ENCODE measurements around the gene CD93.

Gene CD93

GRCh38 chr20:23085436-23086055 is 578 bp downstream of the CD93 start:
- H3K27me3 ChIP-seq (ENCODE audit: insufficient read depth, low read length), result no peaks in the 10 kb centered on the region
- no peak overlapping the region for H3K4me3 ChIP-seq (ENCODE audit: low read length)
- no peak overlapping the region for H3K9ac ChIP-seq (ENCODE audit: low read depth, low read length)
- H3K36me3 ChIP-seq (ENCODE audit: insufficient read depth, low read depth, low read length), result no peaks in the 10 kb centered on the region
- peaks cover 3% of the 10 kb centered on the region; the same call in 1 of the 2 replicates for H3K4me1 ChIP-seq (ENCODE audit: insufficient read depth, low read length)
- H3K9me3 ChIP-seq (ENCODE audit: insufficient read depth, low read depth, low read length), result no peaks in the 10 kb centered on the region
- H3K27ac ChIP-seq (ENCODE audit: low read length), result no peak overlapping the region

GRCh38 chr20:23084845-23085365 is 1.2 kb downstream of the CD93 start:
- H3K4me3 ChIP-seq (ENCODE audit: low read length), result no peak overlapping the region
- H3K36me3 ChIP-seq (ENCODE audit: insufficient read depth, low read depth, low read length), result no peaks in the 10 kb centered on the region
- no peak overlapping the region for H3K9ac ChIP-seq (ENCODE audit: low read depth, low read length)
- no peaks in the 10 kb centered on the region for H3K27me3 ChIP-seq (ENCODE audit: insufficient read depth, low read length)
- H3K9me3 ChIP-seq (ENCODE audit: insufficient read depth, low read depth, low read length), result no peaks in the 10 kb centered on the region
- H3K27ac ChIP-seq (ENCODE audit: low read length), result no peak overlapping the region
- peaks cover 3% of the 10 kb centered on the region; the same call in 1 of the 2 replicates for H3K4me1 ChIP-seq (ENCODE audit: insufficient read depth, low read length)

- Histone ChIP-seq H3K9me3 (ENCODE audit: insufficient read depth, low read depth, low read length) (no peaks in the 10 kb centered on the region), H3K4me3 (ENCODE audit: low read length) (no peak overlapping the region), H3K9ac (ENCODE audit: low read depth, low read length) (no peak overlapping the region), H3K27ac (ENCODE audit: low read length) (no peak overlapping the region), H3K36me3 (ENCODE audit: insufficient read depth, low read depth, low read length) (no peaks in the 10 kb centered on the region), H3K27me3 (ENCODE audit: insufficient read depth, low read length) (no peaks in the 10 kb centered on the region), H3K4me1 (ENCODE audit: insufficient read depth, low read length) (peaks cover 3% of the 10 kb centered on the region; the same call in 1 of the 2 replicates)
Measured at GRCh38 chr20:23084282-23084844, 1.8 kb downstream of the CD93 start.

GRCh38 chr20:23083553-23084220 is 2.4 kb downstream of the CD93 start:
- Histone ChIP-seq H3K27ac (ENCODE audit: low read length) (no peak overlapping the region), H3K9ac (ENCODE audit: low read depth, low read length) (no peak overlapping the region), H3K4me3 (ENCODE audit: low read length) (no peak overlapping the region), H3K9me3 (ENCODE audit: insufficient read depth, low read depth, low read length) (no peaks in the 10 kb centered on the region), H3K27me3 (ENCODE audit: insufficient read depth, low read length) (no peaks in the 10 kb centered on the region), H3K36me3 (ENCODE audit: insufficient read depth, low read depth, low read length) (no peaks in the 10 kb centered on the region), H3K4me1 (ENCODE audit: insufficient read depth, low read length) (peaks cover 3% of the 10 kb centered on the region; the same call in 1 of the 2 replicates)

- Histone ChIP-seq H3K27me3 (ENCODE audit: insufficient read depth, low read length) (no peaks in the 10 kb centered on the region), H3K27ac (ENCODE audit: low read length) (no peak overlapping the region), H3K4me3 (ENCODE audit: low read length) (no peak overlapping the region), H3K36me3 (ENCODE audit: insufficient read depth, low read depth, low read length) (no peaks in the 10 kb centered on the region), H3K9ac (ENCODE audit: low read depth, low read length) (no peak overlapping the region), H3K9me3 (ENCODE audit: insufficient read depth, low read depth, low read length) (no peaks in the 10 kb centered on the region), H3K4me1 (ENCODE audit: insufficient read depth, low read length) (peaks cover 3% of the 10 kb centered on the region; the same call in 1 of the 2 replicates)
Measured at GRCh38 chr20:23082846-23083552, 3.1 kb downstream of the CD93 start.

GRCh38 chr20:23081263-23081819 is 4.8 kb downstream of the CD93 start:
- Histone ChIP-seq H3K9ac (ENCODE audit: low read depth, low read length) (no peak overlapping the region), H3K27me3 (ENCODE audit: insufficient read depth, low read length) (no peaks in the 10 kb centered on the region), H3K4me1 (ENCODE audit: insufficient read depth, low read length) (peaks cover 3% of the 10 kb centered on the region; the same call in 1 of the 2 replicates), H3K4me3 (ENCODE audit: low read length) (no peak overlapping the region), H3K27ac (ENCODE audit: low read length) (no peak overlapping the region), H3K9me3 (ENCODE audit: insufficient read depth, low read depth, low read length) (no peaks in the 10 kb centered on the region), H3K36me3 (ENCODE audit: insufficient read depth, low read depth, low read length) (no peaks in the 10 kb centered on the region)

GRCh38 chr20:23080521-23080920 is 5.6 kb downstream of the CD93 start:
- no peaks in the 10 kb centered on the region for H3K9me3 ChIP-seq (ENCODE audit: insufficient read depth, low read depth, low read length)
- no peak overlapping the region for H3K9ac ChIP-seq (ENCODE audit: low read depth, low read length)
- peaks cover 3% of the 10 kb centered on the region; the same call in 1 of the 2 replicates for H3K4me1 ChIP-seq (ENCODE audit: insufficient read depth, low read length)
- H3K36me3 ChIP-seq (ENCODE audit: insufficient read depth, low read depth, low read length), result no peaks in the 10 kb centered on the region
- H3K27ac ChIP-seq (ENCODE audit: low read length), result no peak overlapping the region
- no peaks in the 10 kb centered on the region for H3K27me3 ChIP-seq (ENCODE audit: insufficient read depth, low read length)
- H3K4me3 ChIP-seq (ENCODE audit: low read length), result no peak overlapping the region

- Histone ChIP-seq H3K27ac (ENCODE audit: low read length) (no peak overlapping the region), H3K9me3 (ENCODE audit: insufficient read depth, low read depth, low read length) (no peaks in the 10 kb centered on the region), H3K4me1 (ENCODE audit: insufficient read depth, low read length) (peaks cover 3% of the 10 kb centered on the region; the same call in 1 of the 2 replicates), H3K36me3 (ENCODE audit: insufficient read depth, low read depth, low read length) (no peaks in the 10 kb centered on the region), H3K4me3 (ENCODE audit: low read length) (no peak overlapping the region), H3K9ac (ENCODE audit: low read depth, low read length) (no peak overlapping the region), H3K27me3 (ENCODE audit: insufficient read depth, low read length) (no peaks in the 10 kb centered on the region)
Measured at GRCh38 chr20:23079926-23080325, 6.2 kb downstream of the CD93 start.

GRCh38 chr20:23079016-23079351 is 7.1 kb downstream of the CD93 start:
- Histone ChIP-seq H3K4me3 (ENCODE audit: low read length) (no peak overlapping the region), H3K9me3 (ENCODE audit: insufficient read depth, low read depth, low read length) (no peaks in the 10 kb centered on the region), H3K27ac (ENCODE audit: low read length) (no peak overlapping the region), H3K36me3 (ENCODE audit: insufficient read depth, low read depth, low read length) (no peaks in the 10 kb centered on the region), H3K27me3 (ENCODE audit: insufficient read depth, low read length) (no peaks in the 10 kb centered on the region), H3K4me1 (ENCODE audit: insufficient read depth, low read length) (peaks cover 3% of the 10 kb centered on the region; the same call in 1 of the 2 replicates), H3K9ac (ENCODE audit: low read depth, low read length) (no peak overlapping the region)

- Histone ChIP-seq H3K9ac (ENCODE audit: low read depth, low read length) (no peak overlapping the region), H3K36me3 (ENCODE audit: insufficient read depth, low read depth, low read length) (no peaks in the 10 kb centered on the region), H3K27ac (ENCODE audit: low read length) (no peak overlapping the region), H3K9me3 (ENCODE audit: insufficient read depth, low read depth, low read length) (no peaks in the 10 kb centered on the region), H3K4me1 (ENCODE audit: insufficient read depth, low read length) (peaks cover 3% of the 10 kb centered on the region; the same call in 1 of the 2 replicates), H3K4me3 (ENCODE audit: low read length) (no peak overlapping the region), H3K27me3 (ENCODE audit: insufficient read depth, low read length) (no peaks in the 10 kb centered on the region)
Measured at GRCh38 chr20:23078351-23079015, 7.6 kb downstream of the CD93 start.

- Histone ChIP-seq H3K4me3 (ENCODE audit: low read length) (no peak overlapping the region), H3K9me3 (ENCODE audit: insufficient read depth, low read depth, low read length) (no peaks in the 10 kb centered on the region), H3K27ac (ENCODE audit: low read length) (no peak overlapping the region), H3K4me1 (ENCODE audit: insufficient read depth, low read length) (peaks cover 2% of the 10 kb centered on the region; the same call in 1 of the 2 replicates), H3K36me3 (ENCODE audit: insufficient read depth, low read depth, low read length) (no peaks in the 10 kb centered on the region), H3K9ac (ENCODE audit: low read depth, low read length) (no peak overlapping the region), H3K27me3 (ENCODE audit: insufficient read depth, low read length) (no peaks in the 10 kb centered on the region)
Measured at GRCh38 chr20:23077277-23077676, 8.8 kb downstream of the CD93 start.

All from iPS-20b (cell line).